ENCODE results near the gene RPL21. TPM values are rescaled to one million over a fixed set of nuclear protein-coding genes. Genes with fewer than 3 reads are reported as not detected.
A peak's percentile ranks its signal among the peaks of the same experiment; 100 is the strongest.
"Not testable (repeated sequence)": the region's sequence is repeated elsewhere in the genome, so short reads cannot be mapped to it uniquely, and the experiment has no call there.

RPL21 gene
- total RNA-seq, 2 experiments from 2014 or later, result 756 to 1,682 TPM

DNA sequence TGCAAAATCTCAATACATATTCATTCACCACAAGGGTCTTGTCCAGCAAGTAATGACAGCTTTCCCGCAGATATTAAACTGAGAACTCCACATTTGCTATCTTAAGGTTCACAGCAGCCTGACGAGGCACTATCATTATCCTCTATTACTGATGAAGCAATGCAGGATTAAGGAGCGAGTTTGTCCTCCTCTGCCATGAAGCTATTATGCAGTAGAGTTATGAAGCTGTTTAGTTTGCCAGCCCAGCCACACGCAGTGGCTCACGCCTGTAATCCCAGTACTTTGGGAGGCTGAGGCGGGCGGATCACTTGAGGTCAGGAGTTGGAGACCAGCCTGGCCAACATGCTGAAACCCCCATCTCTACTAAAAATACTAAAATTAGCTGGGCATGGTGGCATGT is 49.0 kb downstream of the RPL21 start:
- H3K9me3 Mint-ChIP-seq (ENCODE audit: low read depth); H3K27me3 Mint-ChIP-seq; DNase-seq; ATAC-seq; H3K4me3 Mint-ChIP-seq; POLR2A ChIA-PET; H3K27ac Mint-ChIP-seq; H3K36me3 Mint-ChIP-seq (ENCODE audit: low read depth); intact Hi-C loops (cut with DNase I, micrococcal nuclease): not testable (repeated sequence)
- CTCF ChIA-PET, result interaction anchor here (0.6 to 1.9 kb wide), 4 partner anchors 9 to 555 kb away, joined by 3 to 4 read pairs (median 3); no protein-coding TSS in a partner anchor
- peaks cover 22% of the 10 kb centered on the region for H3K4me1 Mint-ChIP-seq

GRCh38 chr13:27300941-27301586 is 49.7 kb downstream of the RPL21 start:
- intact Hi-C loops (cut with DNase I, micrococcal nuclease), result no loop called here
- ChIA-PET CTCF (interaction anchor here (0.5 to 0.6 kb wide), 2 partner anchors 320 to 555 kb away, joined by 3 to 4 read pairs; no protein-coding TSS in a partner anchor), POLR2A (interaction anchor here (0.7 kb wide), 1 partner anchor 64 kb away, joined by 3 read pairs; no protein-coding TSS in a partner anchor)
- peaks cover 3% of the 10 kb centered on the region for H3K9me3 Mint-ChIP-seq (ENCODE audit: low read depth)
- H3K27ac Mint-ChIP-seq, result no peak overlapping the region
- no peaks in the 10 kb centered on the region for H3K36me3 Mint-ChIP-seq (ENCODE audit: low read depth)
- H3K4me3 Mint-ChIP-seq, result no peak overlapping the region
- H3K27me3 Mint-ChIP-seq, result no peaks in the 10 kb centered on the region
- no peak for DNase-seq
- H3K4me1 Mint-ChIP-seq, result peaks cover 21% of the 10 kb centered on the region
- no peak for ATAC-seq

GRCh38 chr13:27302643-27303262 is 51.4 kb downstream of the RPL21 start:
- Mint-ChIP-seq H3K4me3 (no peak overlapping the region), H3K9me3 (ENCODE audit: low read depth) (peaks cover 3% of the 10 kb centered on the region), H3K4me1 (peaks cover 29% of the 10 kb centered on the region), H3K27me3 (no peaks in the 10 kb centered on the region), H3K27ac (peak overlapping the region; percentile 70), H3K36me3 (ENCODE audit: low read depth) (no peaks in the 10 kb centered on the region)
- DNase-seq, result no peak
- intact Hi-C loops (cut with DNase I, micrococcal nuclease), result no loop called here
- ChIA-PET CTCF (interaction anchor here (0.7 to 1.4 kb wide), 4 partner anchors 32 to 671 kb away, joined by 3 to 7 read pairs (median 4); partner anchors contain the start of gene RASL11A), POLR2A (no interaction called here)
- ATAC-seq, result no peak

DNA sequence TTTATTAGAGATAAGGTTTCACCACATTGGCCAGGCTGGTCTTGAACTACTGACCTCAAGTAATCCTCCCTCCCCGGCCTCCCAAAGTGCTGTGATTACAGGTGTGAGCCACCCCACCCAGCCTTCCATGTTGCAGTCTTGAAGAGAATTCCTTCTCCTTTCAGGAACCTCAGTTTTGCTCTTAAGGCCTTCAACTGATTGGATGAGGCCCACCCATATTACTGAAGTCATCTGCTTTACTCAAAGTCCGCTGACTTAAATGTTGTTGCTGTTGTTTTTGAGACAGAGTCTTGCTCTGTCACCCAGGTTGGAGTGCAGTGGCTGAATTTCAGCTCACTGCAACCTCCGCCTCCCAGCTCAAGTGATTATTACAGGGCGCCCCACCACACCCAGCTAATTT is 52.7 kb downstream of the RPL21 start:
- ChIA-PET CTCF (interaction anchor here (1.0 kb wide), 1 partner anchor 34 kb away, joined by 3 read pairs; the partner anchor contains the start of gene RASL11A), POLR2A (no interaction called here)
- intact Hi-C loops (cut with DNase I, micrococcal nuclease), result no loop called here
- Mint-ChIP-seq H3K27ac (no peak overlapping the region), H3K36me3 (ENCODE audit: low read depth) (no peaks in the 10 kb centered on the region), H3K4me1 (peaks cover 30% of the 10 kb centered on the region), H3K27me3 (no peaks in the 10 kb centered on the region), H3K4me3 (no peak overlapping the region), H3K9me3 (ENCODE audit: low read depth) (peaks cover 3% of the 10 kb centered on the region)
- no peak for ATAC-seq
- no peak for DNase-seq

DNA sequence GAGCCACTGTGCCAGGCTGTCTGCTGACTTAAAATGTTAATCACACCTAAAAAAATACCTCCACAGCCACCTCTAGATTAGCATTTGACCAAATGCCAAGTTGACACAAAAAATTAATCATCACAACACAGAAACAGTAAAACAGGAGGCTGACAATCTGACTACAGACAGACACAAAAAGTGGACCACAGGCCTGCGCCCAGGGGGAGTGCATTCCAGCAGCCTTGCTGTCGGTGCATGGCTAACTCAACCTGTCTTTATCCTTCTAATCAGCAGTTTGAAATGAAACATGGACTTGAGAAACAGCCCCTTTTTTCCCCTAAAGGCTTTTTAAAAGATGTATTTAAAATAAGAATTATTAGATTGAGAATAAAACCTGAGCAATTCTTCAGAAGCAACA is 53.3 kb downstream of the RPL21 start:
- no peak for ATAC-seq
- peaks cover 33% of the 10 kb centered on the region for H3K4me1 Mint-ChIP-seq
- no peaks in the 10 kb centered on the region for H3K36me3 Mint-ChIP-seq (ENCODE audit: low read depth)
- POLR2A ChIA-PET, result no interaction called here
- H3K27ac Mint-ChIP-seq, result no peak overlapping the region
- CTCF ChIA-PET, result no interaction called here
- no peaks in the 10 kb centered on the region for H3K27me3 Mint-ChIP-seq
- H3K9me3 Mint-ChIP-seq (ENCODE audit: low read depth), result peaks cover 3% of the 10 kb centered on the region
- DNase-seq, result no peak
- intact Hi-C loops (cut with DNase I, micrococcal nuclease), result no loop called here
- H3K4me3 Mint-ChIP-seq, result no peak overlapping the region

Other genes with a start within 250 kb of the RPL21 start
- 10 to 100 TPM; 32.3 to 32.4 TPM for gene USP12, start 79.7 kb upstream of the RPL21 start, total RNA-seq
- gene RASL11A, start 19.3 kb downstream of the RPL21 start, total RNA-seq, result 1 to 10 TPM; 3.2 to 3.5 TPM
- gene GTF3A, start 173.1 kb downstream of the RPL21 start, total RNA-seq, result 100 to 1,000 TPM; 177 to 208 TPM
- gene MTIF3, start 199.0 kb downstream of the RPL21 start, total RNA-seq, result 10 to 100 TPM; 27.5 to 43.0 TPM